GM12878 (cell line): ENCODE data around the gene FGD3. TPM values are rescaled to one million over a fixed set of nuclear protein-coding genes. Genes with fewer than 3 reads are reported as not detected.

Experiments
- ATAC-seq: fragments of 200-7000 bp; cut with Tn5 transposase; 3 replicates; pipeline ENCODE4 v1.9.1; 2020; ENCODE audit warnings: mild to moderate bottlenecking, moderate library complexity
- BruUV-seq: library from RNA; stranded (reverse); fragments of 400-500 nt; replicated peaks from 2 replicates; lab custom pipeline; 2021; lab: Mats Ljungman, UMichigan
- CTCF ChIA-PET: fragments of 300-600 bp; sonication (Branson Sonifier 250); formaldehyde crosslinking; extraction: SDS; loops from one replicate; lab custom pipeline; 2021; ENCODE audit warnings: inconsistent platforms; lab: Yijun Ruan, JAX
- POLR2A ChIA-PET: fragments of 350-600 bp; formaldehyde crosslinking; extraction: SDS; loops from one replicate; lab custom pipeline; 2021; ENCODE audit warnings: inconsistent platforms; lab: Charles Lee
- RAD21 ChIA-PET: fragments of 300-600 bp; sonication (Branson Sonifier 250); formaldehyde crosslinking; loops from one replicate; lab custom pipeline; 2023; ENCODE audit warnings: antibody characterized with exemption; ENCODE audit not compliant: unreplicated experiment; lab: Charles Lee
- SMC1A ChIA-PET: fragments of 300-600 bp; sonication (Branson Sonifier 250); formaldehyde crosslinking; loops from one replicate; lab custom pipeline; 2023; ENCODE audit not compliant: unreplicated experiment, uncharacterized antibody; lab: Charles Lee
- DNase-seq: peaks from one replicate; pipeline ENCODE4 v3.0.0-alpha.2; 2011; ENCODE audit warnings: low read depth, low spot score
- FAIRE-seq: peaks from 3 replicates; lab custom pipeline; 2011; peaks lifted over from hg19 to GRCh38; lab: Jason Lieb, UNC
- H2AFZ ChIP-seq: 2 replicates; pipeline ENCODE4 v1.6.0; 2011; ENCODE audit warnings: low read depth, low read length, control low read depth; ENCODE audit not compliant: control insufficient read depth
- H3K27ac ChIP-seq: 2 replicates; pipeline ENCODE4 v1.5.1; 2011; ENCODE audit warnings: control low read depth; ENCODE audit not compliant: control insufficient read depth, insufficient read depth
- H3K27me3 ChIP-seq, 2 experiments: replicated peaks in 1 of 2; 2 replicates each; pipeline versions ENCODE4 v1.6.0 to v1.6.1; 2011; ENCODE audit warnings: low read length in 1 of 2; ENCODE audit not compliant: control insufficient read depth in 2 of 2, insufficient read depth in 2 of 2
- H3K36me3 ChIP-seq, 2 experiments: 2 replicates each; pipeline ENCODE4 v1.5.1; 2011; ENCODE audit warnings: low read length in 1 of 2; ENCODE audit not compliant: control insufficient read depth in 2 of 2, insufficient read depth in 2 of 2
- H3K4me1 ChIP-seq: 2 replicates; pipeline ENCODE4 v1.6.1; 2011; ENCODE audit warnings: mild to moderate bottlenecking, low read length, moderate library complexity, mixed read lengths; ENCODE audit not compliant: control insufficient read depth, insufficient read depth
- H3K4me2 ChIP-seq: 2 replicates; pipeline ENCODE4 v1.6.0; 2011; ENCODE audit warnings: control low read depth; ENCODE audit not compliant: control insufficient read depth, insufficient read depth
- H3K4me3 ChIP-seq: fragments of 200-600 bp; sonication (generic); 2 replicates; pipeline ENCODE4 v1.5.1; 2016
- H3K79me2 ChIP-seq: 2 replicates; pipeline ENCODE4 v1.6.0; 2011; ENCODE audit warnings: low read length; ENCODE audit not compliant: control insufficient read depth, insufficient read depth
- H3K9ac ChIP-seq: 2 replicates; pipeline ENCODE4 v1.8.0; 2011; ENCODE audit warnings: low read length, control low read depth, mixed read lengths; ENCODE audit not compliant: control insufficient read depth, insufficient read depth
- H3K9me3 ChIP-seq: replicated peaks from 3 replicates; pipeline ENCODE4 v1.5.1; 2011; ENCODE audit warnings: mild to moderate bottlenecking, low read length; ENCODE audit not compliant: control insufficient read depth, insufficient read depth
- H4K20me1 ChIP-seq: 2 replicates; pipeline ENCODE4 v1.6.0; 2011; ENCODE audit not compliant: control insufficient read depth, insufficient read depth
- GATAD2B ChIP-seq: fragments of 450-650 bp; conservative IDR thresholded peaks from 2 replicates; pipeline ENCODE4 v1.6.1; 2017; ENCODE audit warnings: low read depth, mild to moderate bottlenecking, moderate library complexity
- KAT2A ChIP-seq: conservative IDR thresholded peaks from 2 replicates; pipeline ENCODE4 v1.6.1; 2011; ENCODE audit warnings: low read depth, low read length; ENCODE audit not compliant: control insufficient read depth
- PKNOX1 ChIP-seq: fragments of 450-650 bp; IDR thresholded peaks from 2 replicates; pipeline ENCODE4 v1.6.1; 2016; ENCODE audit warnings: mild to moderate bottlenecking
- POU2F2 ChIP-seq: IDR thresholded peaks from 3 replicates; pipeline ENCODE4 v1.6.1; 2011; ENCODE audit warnings: low read depth, mild to moderate bottlenecking, low read length, borderline replicate concordance
- RB1 ChIP-seq: fragments of 450-650 bp; formaldehyde crosslinking; IDR thresholded peaks from 2 replicates; pipeline ENCODE4 v1.6.1; 2017; ENCODE audit warnings: mild to moderate bottlenecking, borderline replicate concordance
- WGBS: methylation state at CpG from one replicate; pipeline ENCODE4 v1.1.6; 2016; ENCODE audit warnings: low lambda C conversion rate; ENCODE audit not compliant: insufficient replicate concordance, insufficient coverage; ENCODE audit errors: missing lambda C conversion rate; 5-methylcytosine and 5-hydroxymethylcytosine counted together
- in situ Hi-C: fragments of 300-500 bp; cut with MboI; formaldehyde crosslinking; loops from 9 replicates; pipeline ENCODE4 v1.14.3; 2018; ENCODE audit warnings: mixed read lengths
- intact Hi-C: fragments of 100-400 bp; cut with micrococcal nuclease; formaldehyde crosslinking; loops from one replicate; pipeline ENCODE4 v1.14.2; 2022; ENCODE audit not compliant: unreplicated experiment
- polyA plus RNA-seq, 11 experiments: library from polyadenylated mRNA; depleted of rRNA in 4 of 11; unstranded in 6 of 11; stranded (reverse) in 5 of 11; fragments of >200 nt; fragmentation: Nextera tagmentation in 4 of 11; fragmentation: Illumina TruSeq in 1 of 11; extraction: Ambion mirVana in 4 of 11; extraction: Trizol in 1 of 11; gene quantifications; 1 replicate in 1 of 11; 2 replicates in 10 of 11; pipeline versions ENCODE4 v1.2.1 to v1.2.3, GENCODE V29; 2011 to 2016; ENCODE audit warnings: inconsistent platforms in 2 of 11, missing spikeins in 2 of 11, low read depth in 1 of 11
- total RNA-seq, 4 experiments: library from RNA; depleted of rRNA in 3 of 4; stranded (reverse); fragments of >200 nt in 3 of 4; fragmentation: Illumina TruSeq in 1 of 4; extraction: Trizol in 1 of 4; gene quantifications; 2 replicates each; pipeline versions ENCODE4 v1.2.1 to v1.2.3, GENCODE V29; 2013 to 2021

Gene FGD3
- total and polyA plus RNA-seq, 10 of the 15 experiments (the other 5 are each of a cell fraction or from before 2014, with no cell fraction given): 0.26 to 18.1 (median 12.4) TPM

DNA sequence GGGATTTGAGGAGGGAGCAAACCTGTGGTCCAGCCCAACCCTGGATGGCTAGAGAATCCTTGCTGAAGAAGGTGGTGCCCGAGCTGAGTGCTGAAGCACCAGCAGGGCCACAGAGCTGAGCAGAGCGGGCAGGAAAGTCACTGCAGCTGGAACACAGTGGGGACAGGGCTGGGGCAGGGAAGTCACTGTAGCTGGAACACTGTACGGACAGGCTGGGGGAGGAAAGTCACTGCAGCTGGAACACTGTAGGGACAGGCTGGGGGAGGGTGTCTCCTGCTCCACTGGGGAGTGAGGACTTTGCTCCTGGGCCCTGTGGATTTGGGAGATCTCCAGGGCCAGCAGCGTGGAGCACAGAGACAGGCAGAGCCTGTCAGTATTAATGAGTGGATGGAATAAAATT, 102.2 kb downstream of the FGD3 start (continued):
- TF ChIP-seq KAT2A (no peak), GATAD2B (no peak), PKNOX1 (no peak)

GRCh38 chr9:93050231-93050630, 102.9 kb downstream of the FGD3 start:
- ChIA-PET RAD21 (interaction anchor here (2.1 kb wide), 1 partner anchor 47 kb away, joined by 5 read pairs; no protein-coding TSS in a partner anchor), SMC1A (interaction anchor here (0.6 to 2.8 kb wide), 3 partner anchors 10 to 47 kb away, joined by 3 to 7 read pairs (median 3); no protein-coding TSS in a partner anchor), POLR2A (interaction anchor here (1.2 kb wide), 1 partner anchor 9 kb away, joined by 3 read pairs; no protein-coding TSS in a partner anchor), CTCF (interaction anchor here (0.6 to 2.1 kb wide), 2 partner anchors 10 to 47 kb away, joined by 3 to 8 read pairs; no protein-coding TSS in a partner anchor)
- H3K9ac ChIP-seq: no peak overlapping the region
- WGBS: 62% methylated on average over 4 of the region's 4 CpGs
- no peaks in the 10 kb centered on the region for H3K9me3 ChIP-seq
- no peak overlapping the region for H2AFZ ChIP-seq
- no peak overlapping the region for H3K4me2 ChIP-seq
- H3K27ac ChIP-seq: no peak overlapping the region
- FAIRE-seq (no peak), ATAC-seq (no peak), DNase-seq (no peak)
- TF ChIP-seq POU2F2: no peak
- no peak for TF ChIP-seq RB1
- H3K79me2 ChIP-seq: no peaks in the 10 kb centered on the region
- intact Hi-C loops: no loop called here
- no peaks in the 10 kb centered on the region; a peak in 1 of 4 replicates for H3K27me3 ChIP-seq
- no peak overlapping the region for H3K4me3 ChIP-seq
- no peaks in the 10 kb centered on the region for H3K4me1 ChIP-seq
- no peaks in the 10 kb centered on the region for H4K20me1 ChIP-seq
- H3K36me3 ChIP-seq: no peaks in the 10 kb centered on the region
- in situ Hi-C loops: no loop called here
- no TSS peak for BruUV-seq
